OCI-LY3 (cell line): ENCODE results near the gene SPATA24.

ENCODE experiments used
- H2AFZ ChIP-seq: fragments of 200-600, 300-600 bp; shearing (Covaris generic); 2 replicates; pipeline ENCODE4 v1.6.0; 2014; ENCODE audit warnings: antibody characterized with exemption, low read depth, low read length
- H3K27ac ChIP-seq: fragments of 200-600, 300-600 bp; sonication (generic); 2 replicates; pipeline ENCODE4 v1.5.1; 2014; ENCODE audit warnings: mild to moderate bottlenecking, low read length, moderate library complexity, mixed read lengths
- H3K27me3 ChIP-seq: fragments of 200-600, 300-600 bp; sonication (generic); 2 replicates; pipeline ENCODE4 v1.6.1; 2014; ENCODE audit warnings: low read depth, low read length, mixed read lengths
- H3K36me3 ChIP-seq: fragments of 200-600, 300-600 bp; sonication (generic); replicated peaks from 2 replicates; pipeline ENCODE3; 2014; ENCODE audit warnings: low read depth, low read length, mixed read lengths
- H3K4me1 ChIP-seq: fragments of 300-600, 200-600 bp; sonication (generic); 2 replicates; pipeline ENCODE4 v1.6.1; 2014; ENCODE audit warnings: low read length, mixed read lengths
- H3K4me2 ChIP-seq: fragments of 200-600, 300-600 bp; sonication (generic); 2 replicates; pipeline ENCODE4 v1.6.1; 2014; ENCODE audit warnings: low read length, mixed read lengths
- H3K4me3 ChIP-seq: fragments of 300-600, 200-600 bp; sonication (generic); 2 replicates; pipeline ENCODE4 v1.5.1; 2014; ENCODE audit warnings: antibody characterized with exemption, mild to moderate bottlenecking, low read length, moderate library complexity
- H3K79me2 ChIP-seq: fragments of 300-600, 200-600 bp; shearing (Covaris generic); 2 replicates; pipeline ENCODE4 v1.6.1; 2014; ENCODE audit warnings: mild to moderate bottlenecking, low read length, mixed read lengths
- H3K9ac ChIP-seq: fragments of 300-600, 200-600 bp; shearing (Covaris generic); 2 replicates; pipeline ENCODE4 v1.6.0; 2014; ENCODE audit warnings: mild to moderate bottlenecking, low read length, moderate library complexity
- H3K9me3 ChIP-seq: fragments of 200-600, 300-600 bp; shearing (Covaris generic); 2 replicates; pipeline ENCODE4 v1.6.1; 2014; ENCODE audit warnings: low read length, mixed read lengths; ENCODE audit not compliant: insufficient read depth
- H4K20me1 ChIP-seq: fragments of 200-600, 300-600 bp; sonication (generic); 2 replicates; pipeline ENCODE4 v1.6.1; 2016; ENCODE audit warnings: low read length, mixed read lengths; ENCODE audit not compliant: insufficient read depth
- EZH2phosphoT487 ChIP-seq: fragments of 200-600 bp; shearing (Covaris generic); IDR thresholded peaks from 2 replicates; pipeline ENCODE4 v1.6.1; 2018; ENCODE audit warnings: antibody characterized with exemption, mixed run types, low read depth
- TF ChIP-seq, protein P1 (sequence below): fragments of 200-600, 300-600 bp; sonication (generic); IDR thresholded peaks from 2 replicates; pipeline ENCODE4 v1.5.1; 2014; ENCODE audit warnings: antibody characterized with exemption, low read length, low read depth

Gene SPATA24

DNA sequence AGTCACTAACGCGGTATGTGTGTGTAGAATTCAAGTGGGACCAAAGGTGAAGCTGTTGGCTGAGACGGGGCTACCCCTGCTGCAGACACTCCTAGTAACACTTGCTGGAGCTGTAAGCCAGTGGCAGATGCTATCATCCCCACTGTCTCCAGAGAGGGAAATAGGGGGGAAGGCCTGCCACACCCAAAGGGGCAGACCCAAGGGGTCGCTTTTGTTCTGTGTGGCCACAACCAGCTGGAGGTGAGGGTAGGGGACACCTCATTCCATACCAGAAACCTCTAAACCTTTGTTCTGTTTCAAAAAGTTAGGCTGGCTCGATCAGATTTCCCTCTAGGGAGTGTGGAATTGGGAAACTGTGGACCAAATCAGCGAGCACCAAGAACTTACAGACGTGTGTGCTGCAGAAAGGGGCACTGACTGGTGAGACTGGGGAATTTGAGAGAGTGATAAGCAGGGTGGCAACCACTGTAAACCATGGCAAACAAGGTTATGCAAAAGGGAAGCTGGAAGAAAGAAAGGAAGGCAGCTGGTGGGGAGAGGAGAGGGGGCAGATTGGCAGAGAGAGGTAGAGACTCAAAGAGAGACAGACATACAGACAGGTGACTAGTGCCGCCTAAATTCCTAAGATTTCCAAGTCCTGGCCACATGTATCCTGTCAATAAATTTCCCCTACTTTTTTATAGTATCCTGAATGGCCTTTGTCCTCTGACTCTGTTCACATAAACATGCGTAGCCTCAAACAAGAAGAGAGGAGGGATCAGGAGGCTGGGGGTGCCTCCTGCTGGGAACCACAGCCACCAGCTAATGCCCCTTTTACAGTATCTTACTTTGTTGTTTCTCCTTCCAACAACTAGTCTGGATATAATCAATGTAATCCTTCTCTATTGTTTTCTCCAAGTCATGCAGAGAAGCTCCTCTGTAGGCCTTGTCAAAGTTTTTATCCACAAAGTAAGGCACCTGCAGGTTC, 15.6 kb upstream of the SPATA24 start:
- H4K20me1 ChIP-seq: no peaks in the 10 kb centered on the region
- TF ChIP-seq, protein P1, sequence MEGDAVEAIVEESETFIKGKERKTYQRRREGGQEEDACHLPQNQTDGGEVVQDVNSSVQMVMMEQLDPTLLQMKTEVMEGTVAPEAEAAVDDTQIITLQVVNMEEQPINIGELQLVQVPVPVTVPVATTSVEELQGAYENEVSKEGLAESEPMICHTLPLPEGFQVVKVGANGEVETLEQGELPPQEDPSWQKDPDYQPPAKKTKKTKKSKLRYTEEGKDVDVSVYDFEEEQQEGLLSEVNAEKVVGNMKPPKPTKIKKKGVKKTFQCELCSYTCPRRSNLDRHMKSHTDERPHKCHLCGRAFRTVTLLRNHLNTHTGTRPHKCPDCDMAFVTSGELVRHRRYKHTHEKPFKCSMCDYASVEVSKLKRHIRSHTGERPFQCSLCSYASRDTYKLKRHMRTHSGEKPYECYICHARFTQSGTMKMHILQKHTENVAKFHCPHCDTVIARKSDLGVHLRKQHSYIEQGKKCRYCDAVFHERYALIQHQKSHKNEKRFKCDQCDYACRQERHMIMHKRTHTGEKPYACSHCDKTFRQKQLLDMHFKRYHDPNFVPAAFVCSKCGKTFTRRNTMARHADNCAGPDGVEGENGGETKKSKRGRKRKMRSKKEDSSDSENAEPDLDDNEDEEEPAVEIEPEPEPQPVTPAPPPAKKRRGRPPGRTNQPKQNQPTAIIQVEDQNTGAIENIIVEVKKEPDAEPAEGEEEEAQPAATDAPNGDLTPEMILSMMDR: no peak
- TF ChIP-seq EZH2phosphoT487: no peak
- no peak overlapping the region for H2AFZ ChIP-seq
- H3K4me1 ChIP-seq: 0 out of 2 replicates have a peak, but pooled peaks cover 2% of the 10 kb centered on the region
- H3K27ac ChIP-seq: no peak overlapping the region
- no peaks in the 10 kb centered on the region for H3K27me3 ChIP-seq
- no peaks in the 10 kb centered on the region for H3K9me3 ChIP-seq
- H3K4me3 ChIP-seq: no peak overlapping the region
- H3K9ac ChIP-seq: no peak overlapping the region
- no peaks in the 10 kb centered on the region for H3K79me2 ChIP-seq
- no peaks in the 10 kb centered on the region for H3K36me3 ChIP-seq
- H3K4me2 ChIP-seq: no peak overlapping the region

DNA sequence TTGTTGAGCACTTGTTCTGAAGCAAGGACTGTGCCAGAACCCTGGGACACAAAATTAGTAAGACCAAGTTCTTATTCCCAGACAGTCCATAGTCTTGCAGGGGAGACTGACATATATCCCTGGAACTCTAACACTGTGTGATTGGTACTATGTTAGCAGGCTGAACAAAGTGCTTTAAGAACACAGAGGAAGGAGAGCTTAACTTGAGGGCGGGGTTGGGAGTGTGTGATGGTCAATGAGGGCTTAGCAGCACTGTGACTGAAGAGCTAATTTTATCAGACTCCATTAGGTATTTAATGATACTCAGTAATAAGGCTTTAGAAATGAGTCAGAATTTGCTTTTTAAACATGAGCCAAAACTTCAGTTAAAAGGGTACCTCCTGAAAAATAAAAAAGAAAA, 14.9 kb upstream of the SPATA24 start:
- no peaks in the 10 kb centered on the region for H3K9me3 ChIP-seq
- H3K79me2 ChIP-seq: no peaks in the 10 kb centered on the region
- no peak overlapping the region for H3K4me2 ChIP-seq
- TF ChIP-seq, protein P1: no peak
- TF ChIP-seq EZH2phosphoT487: no peak
- H3K4me1 ChIP-seq: 0 out of 2 replicates have a peak, but pooled peaks cover 2% of the 10 kb centered on the region
- no peaks in the 10 kb centered on the region for H3K36me3 ChIP-seq
- no peak overlapping the region for H3K27ac ChIP-seq
- H2AFZ ChIP-seq: no peak overlapping the region
- H3K4me3 ChIP-seq: no peak overlapping the region
- H3K27me3 ChIP-seq: no peaks in the 10 kb centered on the region
- H4K20me1 ChIP-seq: no peaks in the 10 kb centered on the region
- H3K9ac ChIP-seq: no peak overlapping the region

DNA sequence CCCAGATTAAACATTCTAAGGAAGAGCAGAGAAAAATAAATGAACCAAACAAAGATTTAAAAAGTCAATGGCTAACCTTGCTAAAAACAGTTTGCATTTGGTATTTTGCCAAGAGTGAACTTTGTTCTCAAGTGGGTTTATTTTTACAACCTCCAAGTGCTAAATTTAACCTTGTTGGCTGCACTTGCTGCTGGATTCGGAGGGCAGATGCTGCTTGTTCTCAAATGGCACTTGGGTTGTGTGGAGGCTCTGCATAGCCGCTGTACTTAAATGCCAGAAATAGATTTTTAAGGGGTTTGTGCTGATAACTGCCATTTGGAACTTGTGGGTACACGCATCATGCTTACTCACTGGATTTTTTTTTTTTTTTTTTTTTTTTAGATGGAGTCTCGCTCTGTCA, 13.3 kb upstream of the SPATA24 start:
- no peak overlapping the region for H3K27ac ChIP-seq
- no peaks in the 10 kb centered on the region for H3K79me2 ChIP-seq
- no peak overlapping the region for H3K4me3 ChIP-seq
- H3K36me3 ChIP-seq: no peaks in the 10 kb centered on the region
- H3K9ac ChIP-seq: no peak overlapping the region
- no peaks in the 10 kb centered on the region for H3K9me3 ChIP-seq
- no peak for TF ChIP-seq EZH2phosphoT487
- TF ChIP-seq, protein P1: no peak
- no peak overlapping the region for H2AFZ ChIP-seq
- no peaks in the 10 kb centered on the region for H4K20me1 ChIP-seq
- H3K4me1 ChIP-seq: no peaks in the 10 kb centered on the region
- H3K27me3 ChIP-seq: no peaks in the 10 kb centered on the region
- no peak overlapping the region for H3K4me2 ChIP-seq

DNA sequence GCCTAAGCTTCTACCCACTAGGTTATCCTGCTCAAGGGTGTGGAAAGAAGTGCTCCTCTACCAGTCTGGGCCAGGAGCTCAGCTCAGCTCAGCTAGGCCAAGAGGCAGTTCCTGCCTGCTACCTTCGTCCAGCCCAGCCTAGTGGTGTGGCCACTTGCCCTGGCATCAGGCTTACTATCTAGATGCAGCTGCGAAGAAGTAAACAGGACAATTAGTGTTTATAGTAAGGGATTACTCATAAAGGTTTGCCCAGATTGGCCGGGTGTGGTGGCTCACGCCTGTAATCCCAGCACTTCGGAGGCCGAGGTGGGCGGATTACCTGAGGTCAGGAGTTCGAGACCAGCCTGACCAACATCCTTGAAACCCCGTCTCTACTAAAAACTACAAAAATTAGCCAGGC, 12.8 kb upstream of the SPATA24 start:
- Histone ChIP-seq H3K4me3 (no peak overlapping the region), H3K27ac (no peak overlapping the region), H3K36me3 (no peaks in the 10 kb centered on the region), H2AFZ (no peak overlapping the region), H3K9ac (no peak overlapping the region), H3K9me3 (no peaks in the 10 kb centered on the region), H3K4me1 (no peaks in the 10 kb centered on the region), H3K79me2 (no peaks in the 10 kb centered on the region), H3K27me3 (no peaks in the 10 kb centered on the region), H3K4me2 (no peak overlapping the region), H4K20me1 (no peaks in the 10 kb centered on the region)
- TF ChIP-seq EZH2phosphoT487: no peak
- TF ChIP-seq, protein P1: no peak
